Skeletal muscle tissue (tissue), 4 donors: ENCODE measurements around the gene KCND2. TPM values are rescaled to one million over a fixed set of nuclear protein-coding genes. Genes with fewer than 3 reads are reported as not detected.

Experiments used
- H3K27ac ChIP-seq: one replicate; pipeline ENCODE4 v1.7.0; 2013; ENCODE audit warnings: mild to moderate bottlenecking, low read depth, low read length, inconsistent platforms
- H3K27me3 ChIP-seq, 3 donors: one replicate each; pipeline ENCODE4 v1.7.0; 2013; ENCODE audit warnings: low read length in 3 of 3; ENCODE audit not compliant: control insufficient read depth in 3 of 3, insufficient read depth in 3 of 3
- H3K36me3 ChIP-seq, 3 donors: one replicate each; pipeline ENCODE4 v1.7.0; 2013; ENCODE audit warnings: low read length in 3 of 3; ENCODE audit not compliant: control insufficient read depth in 3 of 3, insufficient read depth in 3 of 3
- H3K4me1 ChIP-seq, 3 donors: one replicate each; pipeline ENCODE4 v1.7.0; 2013; ENCODE audit warnings: low read length in 3 of 3, mild to moderate bottlenecking in 3 of 3; ENCODE audit not compliant: control insufficient read depth in 3 of 3, insufficient read depth in 3 of 3
- H3K4me3 ChIP-seq, 3 donors: one replicate each; pipeline ENCODE4 v1.7.0; 2013; ENCODE audit warnings: low read length in 3 of 3
- H3K9ac ChIP-seq, 3 donors: one replicate each; pipeline ENCODE4 v1.7.0; 2013; ENCODE audit warnings: low read length in 3 of 3, mild to moderate bottlenecking in 3 of 3, moderate library complexity in 2 of 3, low read depth in 1 of 3
- H3K9me3 ChIP-seq, 3 donors: one replicate each; pipeline ENCODE4 v1.7.0; 2013; ENCODE audit warnings: low read length in 3 of 3; ENCODE audit not compliant: control insufficient read depth in 3 of 3
- total RNA-seq: library from RNA; depleted of rRNA; stranded (reverse); fragments of >200 nt; gene quantifications from one replicate; pipeline ENCODE4 v1.2.3, GENCODE V29; 2014
- donor health status: Osteomylitis.

The KCND2 gene
- total RNA-seq, 1 donor from 2014 or later: 2.6 TPM

GRCh38 chr7:120402801-120403200 is 129.8 kb downstream of the KCND2 start:
- no peak overlapping the region for H3K4me3 ChIP-seq

DNA sequence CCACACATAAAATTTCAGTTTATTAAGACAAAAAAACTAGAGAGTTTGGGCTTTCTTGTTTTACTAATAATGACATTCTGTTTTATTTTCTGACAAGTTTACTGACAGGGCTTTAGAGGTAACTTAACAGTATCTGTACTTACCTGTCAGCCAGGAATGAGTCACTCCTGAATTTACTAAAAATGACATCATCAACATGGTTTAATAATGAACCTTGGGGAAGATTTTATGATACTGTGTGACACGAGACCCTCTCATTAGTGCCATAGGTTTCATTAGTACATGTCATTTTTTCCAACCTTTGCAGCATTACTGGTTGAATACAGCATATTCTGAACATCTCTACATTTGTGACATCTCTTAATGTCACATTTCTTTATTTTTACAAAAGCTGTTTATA is 131.1 kb downstream of the KCND2 start:
- Histone ChIP-seq H3K36me3 (no peaks in the 10 kb centered on the region), H3K27ac (no peak overlapping the region), H3K4me1 (no peaks in the 10 kb centered on the region), H3K9me3 (no peaks in the 10 kb centered on the region), H3K27me3 (no peaks in the 10 kb centered on the region), H3K4me3 (no peak overlapping the region), H3K9ac (no peak overlapping the region)

More at GRCh38 chr7:120402801-120403200, 129.8 kb downstream of the KCND2 start:
- Histone ChIP-seq H3K27ac (no peak overlapping the region), H3K4me1 (no peaks in the 10 kb centered on the region), H3K9me3 (no peaks in the 10 kb centered on the region), H3K27me3 (no peaks in the 10 kb centered on the region), H3K36me3 (no peaks in the 10 kb centered on the region), H3K9ac (no peak overlapping the region)

DNA sequence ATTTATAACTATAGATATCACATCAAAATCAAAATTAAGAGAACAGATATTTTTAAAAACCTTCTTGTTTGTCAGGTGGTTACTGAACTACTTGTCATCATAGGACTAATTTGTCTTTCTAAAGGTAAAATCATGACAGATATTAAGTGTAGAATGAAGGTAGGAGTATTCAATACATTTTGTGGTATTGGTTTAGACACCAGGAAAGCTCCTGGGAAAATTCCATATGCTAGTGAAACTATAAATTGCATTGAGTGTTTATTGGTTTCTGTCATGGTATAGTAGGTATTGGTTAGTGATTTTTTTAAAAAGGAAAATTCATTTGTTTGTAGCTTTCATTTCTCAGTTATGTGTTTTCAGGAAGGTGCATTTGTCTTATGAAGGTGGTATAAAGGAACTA is 132.7 kb downstream of the KCND2 start:
- no peak overlapping the region for H3K4me3 ChIP-seq
- H3K9me3 ChIP-seq: no peaks in the 10 kb centered on the region
- no peaks in the 10 kb centered on the region for H3K4me1 ChIP-seq
- H3K9ac ChIP-seq: no peak overlapping the region
- no peaks in the 10 kb centered on the region for H3K36me3 ChIP-seq
- H3K27ac ChIP-seq: no peak overlapping the region
- H3K27me3 ChIP-seq: no peaks in the 10 kb centered on the region

GRCh38 chr7:120407010-120407409 is 134.0 kb downstream of the KCND2 start:
- Histone ChIP-seq H3K36me3 (no peaks in the 10 kb centered on the region), H3K9ac (no peak overlapping the region), H3K4me3 (no peak overlapping the region), H3K4me1 (no peaks in the 10 kb centered on the region), H3K27me3 (no peaks in the 10 kb centered on the region), H3K27ac (no peak overlapping the region), H3K9me3 (no peaks in the 10 kb centered on the region)

- H3K9ac ChIP-seq: no peak overlapping the region
- no peak overlapping the region for H3K4me3 ChIP-seq
- H3K9me3 ChIP-seq: no peaks in the 10 kb centered on the region
- H3K4me1 ChIP-seq: no peaks in the 10 kb centered on the region
- H3K36me3 ChIP-seq: no peaks in the 10 kb centered on the region
- no peak overlapping the region for H3K27ac ChIP-seq
- no peaks in the 10 kb centered on the region for H3K27me3 ChIP-seq
These were observed 139.4 kb downstream of the KCND2 start for GRCh38 chr7:120412139-120413050.

- no peak overlapping the region for H3K9ac ChIP-seq
- no peaks in the 10 kb centered on the region for H3K9me3 ChIP-seq
- H3K4me3 ChIP-seq: no peak overlapping the region
- no peaks in the 10 kb centered on the region for H3K36me3 ChIP-seq
- no peak overlapping the region for H3K27ac ChIP-seq
- no peaks in the 10 kb centered on the region for H3K4me1 ChIP-seq
- no peaks in the 10 kb centered on the region for H3K27me3 ChIP-seq
These were observed 140.2 kb downstream of the KCND2 start for GRCh38 chr7:120413164-120413563.

DNA sequence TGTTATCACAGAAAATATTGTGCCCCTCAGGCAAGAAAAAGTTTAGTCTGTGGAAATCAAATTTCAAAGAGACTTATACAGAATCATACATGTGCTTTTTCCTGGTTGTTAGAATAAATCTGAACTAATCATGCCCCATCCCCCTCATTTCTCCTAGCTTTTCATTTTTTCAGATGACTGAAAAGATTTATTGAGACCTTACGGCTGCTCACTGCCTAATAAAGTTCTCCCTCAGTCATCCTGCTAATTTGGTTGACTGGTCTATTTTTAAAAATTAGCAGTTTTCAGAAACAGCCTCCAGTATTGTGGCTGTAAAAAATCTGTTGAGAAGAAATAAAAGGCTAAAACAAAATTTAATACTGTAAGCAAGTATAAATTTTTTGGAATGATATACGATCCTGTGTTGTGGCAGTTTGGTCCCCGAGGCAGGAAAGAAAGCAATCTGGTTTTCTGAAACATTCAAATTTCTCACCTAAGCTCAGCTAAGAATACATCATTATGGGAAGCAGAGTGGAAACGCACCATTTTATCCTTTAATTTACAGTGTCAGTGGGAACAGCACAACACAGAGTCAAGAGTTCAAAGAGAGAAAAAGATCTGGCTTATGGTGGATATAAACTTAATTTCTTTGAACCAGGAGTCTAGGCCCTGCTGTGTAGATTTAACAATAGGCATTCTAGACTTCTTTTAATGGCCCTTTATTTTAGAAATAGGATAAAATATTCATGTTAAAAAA is 144.4 kb downstream of the KCND2 start:
- Histone ChIP-seq H3K4me3 (no peak overlapping the region), H3K9me3 (no peaks in the 10 kb centered on the region), H3K9ac (no peak overlapping the region), H3K27ac (no peak overlapping the region), H3K4me1 (no peaks in the 10 kb centered on the region), H3K36me3 (no peaks in the 10 kb centered on the region), H3K27me3 (no peaks in the 10 kb centered on the region)

GRCh38 chr7:120421151-120421651 is 148.2 kb downstream of the KCND2 start:
- Histone ChIP-seq H3K9ac (no peak overlapping the region), H3K27ac (no peak overlapping the region), H3K9me3 (no peaks in the 10 kb centered on the region), H3K4me1 (no peaks in the 10 kb centered on the region), H3K27me3 (no peaks in the 10 kb centered on the region), H3K36me3 (no peaks in the 10 kb centered on the region), H3K4me3 (no peak overlapping the region)

DNA sequence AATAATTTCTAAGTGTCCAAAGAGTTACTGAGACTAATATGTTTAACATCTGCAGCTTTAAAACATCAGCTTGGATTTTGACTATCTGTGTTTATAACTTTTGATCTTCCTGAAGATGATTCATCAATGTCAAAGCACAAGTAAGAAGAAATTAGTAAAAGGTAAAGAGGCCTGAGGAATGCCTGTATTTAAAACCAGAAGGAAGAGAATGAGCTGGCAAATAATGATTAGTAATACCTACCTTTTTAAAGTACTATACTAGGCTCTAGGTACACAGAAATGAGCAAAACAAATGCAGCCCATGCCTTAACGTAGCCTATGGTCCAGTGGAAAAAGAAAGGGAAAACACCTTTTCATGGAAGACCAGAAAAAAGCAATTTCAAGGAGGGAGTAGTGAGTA is 158.0 kb downstream of the KCND2 start:
- H3K4me1 ChIP-seq: no peaks in the 10 kb centered on the region
- H3K36me3 ChIP-seq: no peaks in the 10 kb centered on the region
- no peak overlapping the region for H3K9ac ChIP-seq
- no peak overlapping the region for H3K4me3 ChIP-seq
- no peaks in the 10 kb centered on the region for H3K27me3 ChIP-seq
- H3K9me3 ChIP-seq: no peaks in the 10 kb centered on the region
- H3K27ac ChIP-seq: no peak overlapping the region

DNA sequence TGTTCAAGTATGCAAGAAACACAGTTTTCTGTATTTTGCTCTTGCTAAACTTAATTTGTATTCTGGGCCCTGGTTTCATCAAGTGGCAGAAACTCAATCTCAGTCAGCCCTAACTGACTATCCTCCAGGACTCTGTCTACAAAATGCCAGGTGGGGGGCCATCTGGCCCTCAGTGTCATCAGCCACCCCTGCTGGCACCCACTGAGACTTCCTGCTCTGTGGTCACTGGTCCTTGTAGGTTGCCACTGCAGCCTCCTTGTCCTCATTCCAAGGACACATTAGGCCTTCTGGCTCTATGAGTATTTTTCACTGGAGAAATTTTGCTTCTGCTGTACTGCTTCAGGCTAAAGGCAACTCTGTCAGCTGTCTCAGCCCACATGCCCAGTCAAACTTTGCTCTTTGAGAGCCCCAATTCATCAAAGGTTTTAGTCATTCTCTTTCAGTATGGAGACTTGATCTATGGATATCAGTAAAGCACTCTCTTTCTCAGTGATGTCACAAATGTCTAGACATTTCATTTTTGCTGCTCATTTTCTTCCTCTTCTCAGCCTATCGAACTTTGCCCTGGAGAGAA is 163.6 kb downstream of the KCND2 start:
- H3K27me3 ChIP-seq: no peaks in the 10 kb centered on the region
- H3K9ac ChIP-seq: no peak overlapping the region
- H3K36me3 ChIP-seq: no peaks in the 10 kb centered on the region
- no peaks in the 10 kb centered on the region for H3K4me1 ChIP-seq
- H3K4me3 ChIP-seq: no peak overlapping the region
- H3K9me3 ChIP-seq: no peaks in the 10 kb centered on the region
- H3K27ac ChIP-seq: no peak overlapping the region
